Hepatocyte (in vitro differentiated cells): ENCODE results near the gene CLIP1. TPM values are rescaled to one million over a fixed set of nuclear protein-coding genes. Genes with fewer than 3 reads are reported as not detected.

ENCODE experiments used
- DNase-seq: peaks from one replicate; pipeline ENCODE4 v3.0.0-alpha.2; 2016; ENCODE audit warnings: low spot score
- H2AFZ ChIP-seq: fragments of 200-600 bp; sonication (generic); 2 replicates; pipeline ENCODE4 v1.6.0; 2016; ENCODE audit warnings: antibody characterized with exemption, mild to moderate bottlenecking
- H3K27ac ChIP-seq: fragments of 200-600 bp; sonication (generic); 2 replicates; pipeline ENCODE4 v1.5.1; 2016; ENCODE audit warnings: mild to moderate bottlenecking
- H3K27me3 ChIP-seq: fragments of 200-600 bp; sonication (generic); 2 replicates; pipeline ENCODE4 v1.6.1; 2016
- H3K36me3 ChIP-seq: fragments of 200-600 bp; sonication (generic); replicated peaks from 2 replicates; pipeline ENCODE4 v1.5.1; 2016; ENCODE audit warnings: low read depth; ENCODE audit not compliant: insufficient read depth
- H3K4me1 ChIP-seq: fragments of 200-600 bp; sonication (generic); 2 replicates; pipeline ENCODE4 v1.5.1; 2016; ENCODE audit warnings: mild to moderate bottlenecking, moderate library complexity; ENCODE audit not compliant: insufficient read depth
- H3K4me2 ChIP-seq: fragments of 200-600 bp; sonication (generic); 2 replicates; pipeline ENCODE4 v1.6.0; 2016
- H3K4me3 ChIP-seq: fragments of 200-600 bp; sonication (generic); 2 replicates; pipeline ENCODE4 v1.5.1; 2016; ENCODE audit warnings: mild to moderate bottlenecking
- H3K79me2 ChIP-seq: fragments of 200-600 bp; sonication (generic); 2 replicates; pipeline ENCODE4 v1.6.0; 2017; ENCODE audit warnings: mild to moderate bottlenecking
- H3K9me2 ChIP-seq: fragments of 200-600 bp; sonication (generic); replicated peaks from 2 replicates; pipeline ENCODE4 v1.6.0; 2017; ENCODE audit warnings: mild to moderate bottlenecking; ENCODE audit not compliant: insufficient read depth
- H3K9me3 ChIP-seq: fragments of 200-600 bp; sonication (generic); 2 replicates; pipeline ENCODE4 v1.5.1; 2016; ENCODE audit warnings: low read depth, mild to moderate bottlenecking
- H4K20me1 ChIP-seq: fragments of 200-600 bp; sonication (generic); 2 replicates; pipeline ENCODE4 v1.6.0; 2016; ENCODE audit warnings: mild to moderate bottlenecking; ENCODE audit not compliant: insufficient read depth, poor library complexity, severe bottlenecking
- EZH2 ChIP-seq: fragments of 200-600 bp; sonication (generic); IDR thresholded peaks from 2 replicates; pipeline ENCODE4 v1.6.1; 2016; ENCODE audit warnings: antibody characterized with exemption, mild to moderate bottlenecking, borderline replicate concordance
- EZH2phosphoT487 ChIP-seq: fragments of 200-600 bp; sonication (generic); IDR thresholded peaks from one replicate; pipeline ENCODE4 v1.6.1; 2018; ENCODE audit warnings: antibody characterized with exemption, mild to moderate bottlenecking, low read depth, moderate library complexity; ENCODE audit not compliant: unreplicated experiment, severe bottlenecking
- WGBS: methylation state at CpG from one replicate; pipeline ENCODE4 v1.1.6; 2016; ENCODE audit warnings: low lambda C conversion rate; ENCODE audit errors: missing lambda C conversion rate; 5-methylcytosine and 5-hydroxymethylcytosine counted together
- polyA plus RNA-seq: library from polyadenylated mRNA; unstranded; fragments of >200 nt; fragmentation: Nextera tagmentation; extraction: Ambion mirVana; gene quantifications from 2 replicates; pipeline ENCODE4 v1.2.1, GENCODE V29; 2016
- total RNA-seq: library from RNA; depleted of rRNA; stranded (reverse); fragments of >200 nt; gene quantifications from 2 replicates; pipeline ENCODE4 v1.2.3, GENCODE V29; 2014
- TF ChIP-seq, protein P1 (sequence below): fragments of 200-600 bp; sonication (generic); IDR thresholded peaks from 2 replicates; pipeline ENCODE4 v1.5.1; 2016; ENCODE audit warnings: antibody characterized with exemption, mild to moderate bottlenecking; ENCODE audit not compliant: poor library complexity

CLIP1 gene
- total and polyA plus RNA-seq, 2 experiments from 2014 or later = 38.0 to 45.2 TPM

GRCh38 chr12:122250536-122250935, 171.9 kb downstream of the CLIP1 start:
- Histone ChIP-seq H3K36me3 (no peaks in the 10 kb centered on the region), H3K79me2 (no peaks in the 10 kb centered on the region), H3K4me1 (no peaks in the 10 kb centered on the region), H2AFZ (no peak overlapping the region), H3K4me2 (no peak overlapping the region), H3K9me3 (no peaks in the 10 kb centered on the region), H3K9me2 (no peaks in the 10 kb centered on the region), H3K27ac (no peak overlapping the region), H4K20me1 (no peaks in the 10 kb centered on the region), H3K4me3 (no peak overlapping the region), H3K27me3 (no peaks in the 10 kb centered on the region)
- 97% methylated on average over 8 of the region's 8 CpGs for whole genome bisulfite sequencing
- TF ChIP-seq, protein P1, sequence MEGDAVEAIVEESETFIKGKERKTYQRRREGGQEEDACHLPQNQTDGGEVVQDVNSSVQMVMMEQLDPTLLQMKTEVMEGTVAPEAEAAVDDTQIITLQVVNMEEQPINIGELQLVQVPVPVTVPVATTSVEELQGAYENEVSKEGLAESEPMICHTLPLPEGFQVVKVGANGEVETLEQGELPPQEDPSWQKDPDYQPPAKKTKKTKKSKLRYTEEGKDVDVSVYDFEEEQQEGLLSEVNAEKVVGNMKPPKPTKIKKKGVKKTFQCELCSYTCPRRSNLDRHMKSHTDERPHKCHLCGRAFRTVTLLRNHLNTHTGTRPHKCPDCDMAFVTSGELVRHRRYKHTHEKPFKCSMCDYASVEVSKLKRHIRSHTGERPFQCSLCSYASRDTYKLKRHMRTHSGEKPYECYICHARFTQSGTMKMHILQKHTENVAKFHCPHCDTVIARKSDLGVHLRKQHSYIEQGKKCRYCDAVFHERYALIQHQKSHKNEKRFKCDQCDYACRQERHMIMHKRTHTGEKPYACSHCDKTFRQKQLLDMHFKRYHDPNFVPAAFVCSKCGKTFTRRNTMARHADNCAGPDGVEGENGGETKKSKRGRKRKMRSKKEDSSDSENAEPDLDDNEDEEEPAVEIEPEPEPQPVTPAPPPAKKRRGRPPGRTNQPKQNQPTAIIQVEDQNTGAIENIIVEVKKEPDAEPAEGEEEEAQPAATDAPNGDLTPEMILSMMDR = no peak
- no peak for TF ChIP-seq EZH2phosphoT487
- no peak for TF ChIP-seq EZH2
- DNase-seq = no peak

GRCh38 chr12:122250047-122250446, 172.4 kb downstream of the CLIP1 start:
- Histone ChIP-seq H3K36me3 (no peaks in the 10 kb centered on the region), H2AFZ (no peak overlapping the region), H4K20me1 (no peaks in the 10 kb centered on the region), H3K9me2 (no peaks in the 10 kb centered on the region), H3K4me1 (no peaks in the 10 kb centered on the region), H3K4me2 (no peak overlapping the region), H3K27ac (no peak overlapping the region), H3K27me3 (no peaks in the 10 kb centered on the region), H3K4me3 (no peak overlapping the region), H3K9me3 (no peaks in the 10 kb centered on the region), H3K79me2 (no peaks in the 10 kb centered on the region)
- WGBS = 95% methylated on average over 6 of the region's 6 CpGs
- DNase-seq = no peak
- TF ChIP-seq EZH2 = no peak
- TF ChIP-seq, protein P1 = no peak
- TF ChIP-seq EZH2phosphoT487 = no peak

DNA sequence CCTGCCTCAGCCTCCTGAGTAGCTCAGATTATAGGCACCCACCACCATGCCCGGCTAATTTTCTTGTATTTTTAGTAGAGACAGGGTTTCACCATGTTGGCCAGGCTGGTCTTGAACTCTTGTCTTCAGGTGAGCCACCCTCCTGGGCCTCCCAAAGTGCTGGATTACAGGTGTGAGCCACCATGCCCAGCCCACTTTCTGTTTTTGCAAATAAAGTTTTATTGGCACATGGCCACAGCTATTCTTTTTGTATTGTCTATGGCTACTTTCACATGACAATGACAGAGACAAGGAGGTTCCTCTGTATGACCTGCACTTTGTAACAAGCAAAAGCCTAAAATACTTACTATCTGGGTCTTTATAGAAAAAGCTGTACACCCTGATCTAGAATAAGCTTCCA, 176.9 kb downstream of the CLIP1 start:
- no peak overlapping the region for H2AFZ ChIP-seq
- no peaks in the 10 kb centered on the region for H3K9me2 ChIP-seq
- WGBS = 100% methylated on average over 1 of the region's 1 CpG
- no peaks in the 10 kb centered on the region for H4K20me1 ChIP-seq
- H3K79me2 ChIP-seq = no peaks in the 10 kb centered on the region
- no peaks in the 10 kb centered on the region for H3K4me1 ChIP-seq
- no peak overlapping the region for H3K4me3 ChIP-seq
- H3K27ac ChIP-seq = no peak overlapping the region
- TF ChIP-seq EZH2 = no peak
- no peak overlapping the region for H3K4me2 ChIP-seq
- no peaks in the 10 kb centered on the region for H3K27me3 ChIP-seq
- DNase-seq = no peak
- H3K9me3 ChIP-seq = no peaks in the 10 kb centered on the region
- H3K36me3 ChIP-seq = no peaks in the 10 kb centered on the region

GRCh38 chr12:122244565-122245371, 177.7 kb downstream of the CLIP1 start:
- 88% methylated on average over 11 of the region's 11 CpGs for WGBS
- H3K79me2 ChIP-seq = no peaks in the 10 kb centered on the region
- H3K4me1 ChIP-seq = no peaks in the 10 kb centered on the region
- H3K4me3 ChIP-seq = no peak overlapping the region
- H4K20me1 ChIP-seq = no peaks in the 10 kb centered on the region
- no peak for DNase-seq
- TF ChIP-seq, protein P1 = no peak
- TF ChIP-seq EZH2 (no peak), EZH2phosphoT487 (no peak)
- no peak overlapping the region for H3K27ac ChIP-seq
- H3K36me3 ChIP-seq = no peaks in the 10 kb centered on the region
- no peaks in the 10 kb centered on the region for H3K9me3 ChIP-seq
- H3K4me2 ChIP-seq = no peak overlapping the region
- no peak overlapping the region for H2AFZ ChIP-seq
- H3K27me3 ChIP-seq = no peaks in the 10 kb centered on the region
- H3K9me2 ChIP-seq = no peaks in the 10 kb centered on the region
